Fibroblast of lung (primary cell): ENCODE results near the gene SLC6A7.

Source experiments
- CTCF ChIP-seq, 2 donors: IDR thresholded peaks in 1 of 2; conservative IDR thresholded peaks in 1 of 2; 1 replicate in 1 of 2; 2 replicates in 1 of 2; pipeline ENCODE4 v1.5.1; 2011 to 2012; ENCODE audit warnings: low read length in 2 of 2, control low read depth in 1 of 2, inconsistent platforms in 1 of 2, low read depth in 1 of 2, mild to moderate bottlenecking in 1 of 2
- EZH2 ChIP-seq: IDR thresholded peaks from 2 replicates; pipeline ENCODE4 v1.5.1; 2012; ENCODE audit warnings: low read length, control low read depth, mild to moderate bottlenecking; ENCODE audit errors: missing control alignments

GRCh38 chr5:150219142-150219541 is 29.3 kb downstream of the SLC6A7 start:
- TF ChIP-seq CTCF (conservative IDR thresholded peaks at IDR 0.05 in 1 of 2, IDR thresholded peaks at IDR 0.05 in 1 of 2; ENCODE audit: low read depth in 1 of 2, low read length in 2 of 2) (no peak), EZH2 (no peak)
